ENCODE results near the gene CCR5.
A peak's percentile ranks its signal among the peaks of the same experiment; 100 is the strongest.

Gene CCR5

DNA sequence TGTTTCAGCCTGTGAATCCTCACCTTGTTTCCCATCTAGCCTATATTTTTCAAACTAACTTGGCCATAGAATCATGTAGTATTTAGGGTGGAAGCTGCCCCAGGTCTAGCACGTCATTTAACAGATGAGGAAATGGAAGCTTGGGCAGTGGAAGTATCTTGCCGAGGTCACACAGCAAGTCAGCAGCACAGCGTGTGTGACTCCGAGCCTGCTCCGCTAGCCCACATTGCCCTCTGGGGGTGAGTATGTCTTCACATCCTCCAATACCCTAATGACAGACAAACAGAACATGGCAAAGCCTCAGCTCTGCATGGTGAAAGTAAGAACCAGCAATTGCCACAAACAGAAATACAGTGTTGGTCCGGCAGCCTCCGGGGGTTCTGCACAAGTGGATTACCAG, 2.2 kb upstream of the CCR5 start:
- peak overlapping the region; percentile 61 for H2AFZ ChIP-seq (ENCODE audit: low read length)
- no peak overlapping the region for H3K4me2 ChIP-seq (ENCODE audit: low read depth, low read length, poor library complexity, severe bottlenecking)

DNA sequence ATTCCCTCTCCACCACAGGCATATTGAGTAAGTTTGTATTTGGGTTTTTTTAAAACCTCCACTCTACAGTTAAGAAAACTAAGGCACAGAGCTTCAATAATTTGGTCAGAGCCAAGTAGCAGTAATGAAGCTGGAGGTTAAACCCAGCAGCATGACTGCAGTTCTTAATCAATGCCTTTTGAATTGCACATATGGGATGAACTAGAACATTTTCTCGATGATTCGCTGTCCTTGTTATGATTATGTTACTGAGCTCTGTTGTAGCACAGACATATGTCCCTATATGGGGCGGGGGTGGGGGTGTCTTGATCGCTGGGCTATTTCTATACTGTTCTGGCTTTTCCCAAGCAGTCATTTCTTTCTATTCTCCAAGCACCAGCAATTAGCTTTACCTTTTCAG, 1.6 kb upstream of the CCR5 start:
- Histone ChIP-seq H3K27me3 (ENCODE audit: insufficient read depth, low read length, poor library complexity, severe bottlenecking) (no peaks in the 10 kb centered on the region), H3F3A (ENCODE audit: low read depth) (peaks cover 7% of the 10 kb centered on the region), H3K4me3 (ENCODE audit: low read length, poor library complexity, severe bottlenecking) (no peak overlapping the region), H3K9ac (ENCODE audit: low read depth, low read length, poor library complexity, severe bottlenecking) (no peak overlapping the region), H3K4me1 (ENCODE audit: insufficient read depth, low read length, poor library complexity, severe bottlenecking) (peaks cover 39% of the 10 kb centered on the region), H3K36me3 (ENCODE audit: insufficient read depth, low read length) (no peaks in the 10 kb centered on the region), H3K9me3 (ENCODE audit: insufficient read depth, low read depth, low read length) (no peaks in the 10 kb centered on the region), H3K9me2 (replicated peaks; ENCODE audit: low read depth, low read length) (no peaks in the 10 kb centered on the region), H3K79me2 (ENCODE audit: insufficient read depth, low read length) (no peaks in the 10 kb centered on the region), H2AFZ (ENCODE audit: low read length) (no peak overlapping the region), H4K20me1 (ENCODE audit: insufficient read depth, low read length, poor library complexity, severe bottlenecking) (no peaks in the 10 kb centered on the region), H3K4me2 (ENCODE audit: low read depth, low read length, poor library complexity, severe bottlenecking) (no peak overlapping the region)
- TF ChIP-seq EZH2phosphoT487 (IDR thresholded peaks at IDR 0.05; ENCODE audit: borderline replicate concordance) = no peak
- TF ChIP-seq CTCF (conservative IDR thresholded peaks at IDR 0.05; ENCODE audit: low read length) = no peak

More for the DNA sequence above, 2.2 kb upstream of the CCR5 start:
- Histone ChIP-seq H4K20me1 (ENCODE audit: insufficient read depth, low read length, poor library complexity, severe bottlenecking) (no peaks in the 10 kb centered on the region), H3K4me1 (ENCODE audit: insufficient read depth, low read length, poor library complexity, severe bottlenecking) (peaks cover 34% of the 10 kb centered on the region), H3K27me3 (ENCODE audit: insufficient read depth, low read length, poor library complexity, severe bottlenecking) (no peaks in the 10 kb centered on the region), H3K9me3 (ENCODE audit: insufficient read depth, low read depth, low read length) (no peaks in the 10 kb centered on the region), H3K9me2 (replicated peaks; ENCODE audit: low read depth, low read length) (no peaks in the 10 kb centered on the region), H3K36me3 (ENCODE audit: insufficient read depth, low read length) (no peaks in the 10 kb centered on the region), H3K79me2 (ENCODE audit: insufficient read depth, low read length) (no peaks in the 10 kb centered on the region), H3F3A (ENCODE audit: low read depth) (peaks cover 7% of the 10 kb centered on the region), H3K9ac (ENCODE audit: low read depth, low read length, poor library complexity, severe bottlenecking) (no peak overlapping the region), H3K4me3 (ENCODE audit: low read length, poor library complexity, severe bottlenecking) (no peak overlapping the region)
- TF ChIP-seq EZH2phosphoT487 (IDR thresholded peaks at IDR 0.05; ENCODE audit: borderline replicate concordance) = no peak
- peak; percentile 71 for TF ChIP-seq CTCF (conservative IDR thresholded peaks at IDR 0.05; ENCODE audit: low read length)

DNA sequence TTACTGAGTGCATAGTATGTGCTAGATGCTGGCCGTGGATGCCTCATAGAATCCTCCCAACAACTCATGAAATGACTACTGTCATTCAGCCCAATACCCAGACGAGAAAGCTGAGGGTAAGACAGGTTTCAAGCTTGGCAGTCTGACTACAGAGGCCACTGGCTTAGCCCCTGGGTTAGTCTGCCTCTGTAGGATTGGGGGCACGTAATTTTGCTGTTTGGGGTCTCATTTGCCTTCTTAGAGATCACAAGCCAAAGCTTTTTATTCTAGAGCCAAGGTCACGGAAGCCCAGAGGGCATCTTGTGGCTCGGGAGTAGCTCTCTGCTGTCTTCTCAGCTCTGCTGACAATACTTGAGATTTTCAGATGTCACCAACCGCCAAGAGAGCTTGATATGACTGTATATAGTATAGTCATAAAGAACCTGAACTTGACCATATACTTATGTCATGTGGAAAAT, 1.0 kb upstream of the CCR5 start:
- no peaks in the 10 kb centered on the region for H3K27me3 ChIP-seq (ENCODE audit: insufficient read depth, low read length, poor library complexity, severe bottlenecking)

More for the DNA sequence above, 1.0 kb upstream of the CCR5 start:
- no peak overlapping the region for H3K4me2 ChIP-seq (ENCODE audit: low read depth, low read length, poor library complexity, severe bottlenecking)
- no peaks in the 10 kb centered on the region for H3K9me3 ChIP-seq (ENCODE audit: insufficient read depth, low read depth, low read length)
- peaks cover 7% of the 10 kb centered on the region for H3F3A ChIP-seq (ENCODE audit: low read depth)
- H3K4me3 ChIP-seq (ENCODE audit: low read length, poor library complexity, severe bottlenecking) = no peak overlapping the region
- no peak for TF ChIP-seq EZH2phosphoT487 (IDR thresholded peaks at IDR 0.05; ENCODE audit: borderline replicate concordance)
- TF ChIP-seq CTCF (conservative IDR thresholded peaks at IDR 0.05; ENCODE audit: low read length) = no peak
- no peak overlapping the region for H2AFZ ChIP-seq (ENCODE audit: low read length)
- H3K79me2 ChIP-seq (ENCODE audit: insufficient read depth, low read length) = no peaks in the 10 kb centered on the region
- peak overlapping the region; percentile 26 for H3K9ac ChIP-seq (ENCODE audit: low read depth, low read length, poor library complexity, severe bottlenecking)
- H3K4me1 ChIP-seq (ENCODE audit: insufficient read depth, low read length, poor library complexity, severe bottlenecking) = peaks cover 44% of the 10 kb centered on the region
- H3K9me2 ChIP-seq (replicated peaks; ENCODE audit: low read depth, low read length) = no peaks in the 10 kb centered on the region
- H4K20me1 ChIP-seq (ENCODE audit: insufficient read depth, low read length, poor library complexity, severe bottlenecking) = no peaks in the 10 kb centered on the region
- no peaks in the 10 kb centered on the region for H3K36me3 ChIP-seq (ENCODE audit: insufficient read depth, low read length)
